Measurements from ENCODE around the gene GPR31.
"Not testable (repeated sequence)": the region's sequence is repeated elsewhere in the genome, so short reads cannot be mapped to it uniquely, and the experiment has no call there.

GPR31 gene

DNA sequence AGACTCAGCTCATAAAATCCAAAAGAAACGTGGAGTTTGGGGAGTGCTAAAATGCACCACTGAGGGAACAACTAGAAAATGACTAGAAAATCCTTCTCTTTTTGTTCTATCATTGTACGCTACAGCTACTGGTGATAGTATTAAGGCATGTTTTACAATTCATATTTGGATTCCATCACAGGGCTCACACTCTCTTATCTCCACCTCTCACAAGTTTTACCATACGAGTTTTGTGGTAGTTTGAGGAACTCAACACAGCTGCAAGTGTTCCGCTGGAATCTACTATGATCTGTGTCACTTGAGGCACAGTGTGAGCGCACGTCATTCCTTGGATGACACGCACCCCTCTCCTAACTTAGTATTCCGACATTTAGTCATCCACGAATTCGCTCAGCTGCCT, 9.9 kb upstream of the GPR31 start:
- not testable (repeated sequence) for DNase-seq

DNA sequence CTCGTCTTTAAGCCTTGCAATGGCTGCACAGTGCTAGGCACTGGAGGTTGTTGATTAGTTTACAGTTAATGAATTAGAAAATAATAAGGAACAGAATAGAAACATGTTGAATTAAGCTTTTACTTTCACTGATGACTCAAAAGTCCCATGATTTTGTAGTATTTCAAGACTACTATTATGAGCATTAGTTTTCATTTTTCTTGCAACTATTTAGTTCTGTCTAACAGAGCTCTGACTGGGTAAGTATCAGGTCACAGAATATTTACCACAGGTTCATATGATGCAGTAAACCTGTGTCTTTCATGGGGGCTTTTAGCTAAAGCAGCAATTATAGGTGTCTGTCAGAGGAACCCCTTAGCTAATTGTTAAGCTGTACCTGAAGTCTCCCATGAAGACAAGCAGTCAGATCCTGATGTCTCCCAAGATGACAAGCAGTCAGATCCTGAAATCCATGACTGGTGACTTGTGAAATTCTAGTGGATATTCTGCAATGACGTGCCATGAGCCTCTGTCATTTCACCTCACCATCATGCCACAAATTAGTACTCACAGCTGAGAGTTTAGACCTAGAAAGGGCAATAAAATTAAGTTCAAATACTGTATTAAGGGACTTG, 8.2 kb upstream of the GPR31 start:
- no peak for DNase-seq

- DNase-seq = no peak
Observed at GRCh38 chr6:167164261-167164660, 6.5 kb upstream of the GPR31 start.

DNA sequence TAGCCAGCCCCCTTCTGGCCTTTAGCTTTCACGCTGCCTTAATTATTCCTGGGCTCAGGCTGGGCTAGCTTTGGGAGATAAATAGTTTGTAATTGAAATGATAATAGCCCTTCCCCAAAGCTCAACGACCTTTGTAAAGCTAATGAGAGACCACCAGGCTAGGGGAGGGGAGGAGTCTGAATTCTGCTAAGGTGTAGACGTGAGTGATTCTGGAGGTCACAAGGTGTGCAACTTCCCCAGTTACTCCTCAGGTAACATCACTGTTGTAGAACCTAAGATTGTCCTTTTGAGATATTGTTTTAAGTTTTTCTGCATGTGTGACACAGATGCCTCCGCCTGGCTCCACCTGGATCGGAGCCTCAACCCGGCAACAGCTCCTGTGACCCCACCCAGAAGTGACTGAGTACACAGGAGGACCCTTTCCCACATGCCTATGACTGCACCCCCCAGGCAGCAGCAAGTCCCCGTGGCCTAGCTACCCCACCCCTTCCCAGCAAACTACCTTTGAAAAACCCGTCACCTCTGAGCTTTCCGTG, 5.8 kb upstream of the GPR31 start:
- no peak for DNase-seq

DNA sequence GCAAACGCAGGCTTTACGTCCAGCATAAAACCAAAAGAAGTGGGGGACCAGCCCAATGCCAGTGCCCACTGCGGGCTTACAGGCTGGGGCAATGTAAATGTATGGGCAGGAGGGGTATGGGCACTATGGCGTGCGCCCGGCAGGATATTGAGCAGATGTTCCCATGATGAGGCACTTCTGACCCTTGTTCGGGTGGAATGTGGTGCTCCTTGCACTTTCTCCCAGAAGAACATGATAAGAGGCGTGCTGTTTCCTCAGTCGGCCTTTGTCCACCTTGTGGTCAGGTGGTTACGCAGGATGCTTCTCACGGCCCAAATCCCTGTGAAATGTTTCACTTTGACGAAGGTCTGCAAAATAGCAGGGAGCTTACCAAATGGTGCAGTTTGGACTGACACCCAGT, 4.8 kb upstream of the GPR31 start:
- no peak for DNase-seq

DNA sequence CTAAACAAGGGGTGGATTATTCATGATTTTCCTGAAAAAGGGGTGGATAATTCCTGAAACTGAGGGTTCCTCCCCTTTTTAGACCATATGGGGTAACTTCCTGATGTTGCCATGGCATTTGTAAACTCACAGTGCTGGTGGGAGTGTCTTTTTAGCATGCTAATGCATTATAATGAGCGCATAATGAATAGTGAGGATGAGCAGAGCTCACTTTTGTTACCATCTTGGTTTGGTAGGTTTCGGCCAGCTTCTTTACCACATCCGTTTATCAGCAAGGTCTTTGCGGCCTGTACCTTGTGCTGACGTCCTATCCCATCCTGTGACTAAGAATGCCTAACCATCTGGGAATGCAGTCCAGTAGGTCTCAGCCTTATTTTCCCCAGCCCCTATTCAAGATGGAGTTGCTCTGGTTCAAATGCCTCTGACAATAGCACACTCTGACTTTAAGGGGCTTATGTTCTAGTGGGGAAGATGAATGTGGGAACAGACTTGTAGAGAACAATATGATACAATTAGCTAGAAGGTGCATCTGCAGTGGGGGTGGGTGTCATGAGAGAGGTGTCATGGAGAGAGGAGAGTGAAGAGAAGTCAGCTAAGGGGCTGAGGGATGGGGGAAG, 4.2 kb upstream of the GPR31 start:
- DNase-seq = no peak

DNA sequence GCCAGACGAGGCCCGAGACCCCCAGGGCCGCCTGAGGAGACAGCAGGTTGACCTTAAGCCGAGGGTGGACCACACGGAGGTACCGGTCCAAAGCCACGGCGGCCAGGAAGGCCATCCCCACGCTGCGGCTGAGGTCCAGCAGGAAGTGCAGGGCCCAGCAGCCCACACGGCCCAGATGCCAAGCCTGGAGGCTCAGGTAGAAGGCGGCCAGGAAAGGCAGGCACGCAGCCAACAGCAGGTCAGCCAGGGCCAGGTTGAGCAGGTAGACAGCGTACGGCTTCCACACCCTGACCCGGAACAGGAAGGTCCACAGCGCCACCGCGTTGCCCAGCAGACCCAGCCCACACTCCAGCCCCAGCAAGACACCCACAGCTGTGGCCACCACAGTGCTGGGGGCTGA, 366 bp downstream of the GPR31 start:
- no peak for DNase-seq

GRCh38 chr6:167154895-167155294, 2.9 kb downstream of the GPR31 start:
- DNase-seq = no peak

GRCh38 chr6:167154291-167154690, 3.5 kb downstream of the GPR31 start:
- DNase-seq = no peak

GRCh38 chr6:167153521-167153959, 4.2 kb downstream of the GPR31 start:
- peak in 18 of 56 donors; percentile 6 to 80 (median 32) for DNase-seq

DNA sequence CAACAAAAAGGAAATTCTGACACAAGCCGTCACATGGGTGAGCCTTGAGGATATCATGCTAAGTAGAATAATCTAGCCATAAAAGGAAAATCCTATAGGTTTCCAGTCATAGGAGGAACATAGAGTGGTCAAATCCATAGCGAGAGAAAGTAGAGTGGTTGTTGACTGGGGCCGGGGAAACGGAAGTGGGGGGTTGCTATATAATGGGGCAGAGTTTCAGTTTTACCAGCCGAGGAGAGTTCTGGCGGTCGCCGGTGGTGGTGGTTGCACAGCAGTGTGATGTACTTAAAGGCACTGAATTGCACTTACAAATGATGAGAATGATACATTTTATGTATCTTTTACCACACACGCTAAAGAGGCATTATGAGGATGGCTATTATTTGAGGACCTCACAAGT, 4.9 kb downstream of the GPR31 start:
- no peak for DNase-seq

GRCh38 chr6:167151648-167152047, 6.1 kb downstream of the GPR31 start:
- no peak for DNase-seq

DNA sequence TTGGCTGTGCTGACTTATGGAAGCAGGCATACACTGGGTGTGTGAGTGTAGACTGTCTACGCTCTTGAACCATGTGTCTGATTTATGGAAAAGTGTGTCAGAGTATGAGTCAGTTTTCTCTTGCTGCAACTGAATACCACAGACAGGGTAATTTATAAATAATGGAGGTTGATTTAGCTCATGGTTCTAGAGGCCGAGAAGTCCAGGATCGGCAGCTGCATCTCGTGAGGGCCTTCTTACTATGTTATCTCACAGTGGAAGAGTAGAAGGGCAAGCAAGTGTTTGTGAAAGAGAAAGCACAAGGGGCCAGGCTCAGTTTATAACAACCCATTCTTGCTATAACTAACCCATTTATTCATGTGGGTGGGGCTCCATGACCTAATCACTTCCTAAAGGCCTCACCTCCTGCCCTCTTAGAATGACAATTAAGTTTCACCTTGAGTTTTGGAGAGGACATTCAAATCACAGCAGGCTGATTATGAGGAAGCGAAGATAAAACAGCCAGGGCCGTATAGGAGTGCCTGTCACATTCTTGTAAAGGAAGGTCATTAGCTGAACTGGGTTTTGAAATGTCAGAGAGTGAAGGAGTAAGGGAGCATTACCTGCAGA, 6.7 kb downstream of the GPR31 start:
- DNase-seq = no peak

GRCh38 chr6:167148997-167149396, 8.8 kb downstream of the GPR31 start:
- no peak for DNase-seq

DNA sequence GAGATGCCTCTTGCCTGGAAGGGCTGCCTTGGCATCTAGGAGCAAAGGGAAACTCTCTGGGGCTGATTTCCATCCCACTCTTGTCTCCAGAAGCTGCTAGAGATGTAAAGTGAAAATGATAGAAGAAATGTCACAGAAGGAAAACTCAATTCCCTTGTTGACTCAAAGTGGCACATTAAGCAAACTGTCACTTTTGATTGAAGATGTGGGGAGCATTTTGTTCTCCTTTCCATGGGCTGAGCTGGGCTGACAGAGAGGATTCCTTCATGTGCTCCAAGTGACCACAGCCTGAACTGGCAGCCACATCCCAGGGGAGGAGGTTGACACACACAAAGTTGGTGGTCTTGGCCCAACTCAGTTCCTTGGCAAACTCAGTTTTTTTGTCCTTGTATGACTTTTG, 9.8 kb downstream of the GPR31 start:
- no peak for DNase-seq

- DNase-seq = no peak
Observed at GRCh38 chr6:167146977-167147376, 10.8 kb downstream of the GPR31 start.

DNA sequence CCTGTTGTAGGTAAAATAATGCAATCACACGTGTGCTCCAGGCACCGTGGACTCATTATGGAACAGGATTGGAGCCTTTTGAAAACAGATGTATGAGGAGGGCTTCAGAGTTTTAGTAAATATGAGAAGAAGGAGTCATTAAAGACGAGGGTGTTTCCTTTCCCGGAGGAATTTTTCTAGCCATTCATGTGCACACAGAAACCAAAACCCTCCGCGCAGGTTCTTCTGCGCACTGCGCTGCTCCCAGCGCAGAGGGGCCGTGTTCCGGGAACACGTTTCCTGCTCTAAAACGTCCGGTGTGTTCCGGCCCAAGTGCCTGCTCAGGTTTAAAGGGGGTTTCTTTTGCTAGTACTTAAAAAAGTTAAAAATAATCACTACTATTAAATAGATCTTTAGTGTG, 11.6 kb downstream of the GPR31 start:
- no peak for DNase-seq

DNA sequence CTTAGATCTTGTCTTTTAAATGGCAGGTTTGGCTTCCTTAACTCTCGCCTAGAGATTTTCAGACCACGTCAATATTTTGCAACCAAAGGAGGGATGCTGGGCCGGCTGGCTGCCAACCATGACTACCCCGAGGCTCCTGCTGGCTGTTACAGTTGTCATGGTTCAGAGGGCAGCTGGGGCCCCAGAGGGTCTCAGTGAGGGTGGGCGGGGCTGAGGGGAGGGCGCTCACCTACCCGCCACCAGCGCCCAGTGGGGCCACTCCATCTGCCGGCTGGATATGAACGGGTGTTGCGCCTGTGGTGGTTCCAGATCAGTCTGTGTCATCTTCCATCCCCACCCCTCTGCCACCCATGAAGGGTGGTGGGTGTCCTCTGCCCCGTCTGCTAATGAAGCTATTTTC, 12.3 kb downstream of the GPR31 start:
- no peak for DNase-seq

DNA sequence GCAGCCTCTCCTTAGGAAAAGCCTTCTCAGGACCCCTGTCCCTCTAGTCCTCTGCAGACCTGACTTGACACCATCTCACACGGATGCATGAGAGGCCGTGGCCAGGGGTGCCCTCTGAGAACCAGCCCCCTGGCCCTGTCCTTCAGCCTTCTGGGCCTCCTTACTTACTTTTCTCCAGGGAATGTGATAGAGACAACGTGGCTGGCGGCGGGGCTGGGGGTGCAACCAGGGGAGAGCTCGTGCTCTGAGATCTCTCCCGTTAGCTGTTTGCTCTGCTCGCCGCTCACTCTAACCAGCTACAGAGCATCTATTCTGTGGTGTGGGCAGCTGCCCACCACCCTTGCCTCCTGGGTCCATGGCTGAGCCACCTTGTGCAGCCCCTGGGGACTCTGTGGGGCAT, 14.7 kb downstream of the GPR31 start:
- no peak for DNase-seq

DNA sequence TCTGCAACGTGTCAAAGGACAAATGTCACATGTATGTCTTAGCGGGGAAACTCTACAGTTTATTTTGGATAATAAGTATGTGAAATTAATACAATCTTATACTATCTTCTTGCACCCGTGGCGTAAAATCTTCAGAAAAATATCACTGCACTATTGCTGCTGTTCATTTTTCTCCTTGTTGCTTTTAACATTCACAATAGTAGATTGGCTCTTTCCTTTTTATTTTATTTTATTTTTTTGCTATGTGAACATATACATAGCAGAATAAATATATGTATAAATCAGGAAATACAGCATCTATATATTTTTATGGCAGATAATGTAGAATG, 15.4 kb downstream of the GPR31 start:
- no peak for DNase-seq

- peak in 13 of 56 donors; percentile 8 to 53 (median 21) for DNase-seq
Observed at GRCh38 chr6:167141667-167142432, 15.9 kb downstream of the GPR31 start.

Measured in amygdala (tissue), 56 donors.